ENCODE data around the gene DNAH2. TPM values are rescaled to one million over a fixed set of nuclear protein-coding genes. Genes with fewer than 3 reads are reported as not detected.

The DNAH2 gene
- total RNA-seq, 2 experiments from 2014 or later, result not detected

- H3K9me3 ChIP-seq (ENCODE audit: low read length), result no peaks in the 10 kb centered on the region
- BruUV-seq (replicated peaks), result no TSS peak
- POLR2A ChIA-PET, result interaction anchor here (0.9 kb wide), 1 partner anchor 25 kb away, joined by 3 read pairs; no protein-coding TSS in a partner anchor
- no peak overlapping the region for H3K4me2 ChIP-seq (ENCODE audit: low read length)
- H3K79me2 ChIP-seq (ENCODE audit: insufficient read depth, low read depth, low read length), result no peaks in the 10 kb centered on the region
- H3K36me3 ChIP-seq (ENCODE audit: insufficient read depth, low read length), result no peaks in the 10 kb centered on the region
- no peaks in the 10 kb centered on the region for H4K20me1 ChIP-seq (ENCODE audit: insufficient read depth, low read length)
- no peak for DNase-seq (ENCODE audit: low spot score)
- no peak overlapping the region for H2AFZ ChIP-seq (ENCODE audit: low read length)
- no peaks in the 10 kb centered on the region for H3K4me1 ChIP-seq (ENCODE audit: insufficient read depth, low read length, poor library complexity, severe bottlenecking)
- TF ChIP-seq EZH2phosphoT487 (IDR thresholded peaks at IDR 0.05; ENCODE audit: borderline replicate concordance, low read depth, low read length), result no peak
- TF ChIP-seq CTCF (conservative IDR thresholded peaks at IDR 0.05; ENCODE audit: low read length), result no peak
- H3K27ac ChIP-seq (ENCODE audit: low read depth, low read length, poor library complexity, severe bottlenecking), result no peak overlapping the region
- no peak overlapping the region for H3K4me3 ChIP-seq (ENCODE audit: low read depth, low read length, poor library complexity, severe bottlenecking)
- intact Hi-C loops (cut with micrococcal nuclease; ENCODE audit: unreplicated experiment), result no loop called here
- H3K9me2 ChIP-seq (ENCODE audit: insufficient read depth, low read length), result no peaks in the 10 kb centered on the region
- CTCF ChIA-PET (ENCODE audit: unreplicated experiment), result no interaction called here
Measured at GRCh38 chr17:7755095-7755890, 37.7 kb downstream of the DNAH2 start.

GRCh38 chr17:7756968-7757367 is 39.4 kb downstream of the DNAH2 start:
- CTCF ChIA-PET (ENCODE audit: unreplicated experiment), result no interaction called here
- no TSS peak for BruUV-seq (replicated peaks)

More at GRCh38 chr17:7756968-7757367, 39.4 kb downstream of the DNAH2 start:
- Histone ChIP-seq H3K4me2 (ENCODE audit: low read length) (no peak overlapping the region), H3K27ac (ENCODE audit: low read depth, low read length, poor library complexity, severe bottlenecking) (no peak overlapping the region), H3K9me2 (ENCODE audit: insufficient read depth, low read length) (no peaks in the 10 kb centered on the region), H2AFZ (ENCODE audit: low read length) (no peak overlapping the region), H3K79me2 (ENCODE audit: insufficient read depth, low read depth, low read length) (no peaks in the 10 kb centered on the region), H3K4me1 (ENCODE audit: insufficient read depth, low read length, poor library complexity, severe bottlenecking) (no peaks in the 10 kb centered on the region), H3K36me3 (ENCODE audit: insufficient read depth, low read length) (no peaks in the 10 kb centered on the region), H4K20me1 (ENCODE audit: insufficient read depth, low read length) (no peaks in the 10 kb centered on the region), H3K4me3 (ENCODE audit: low read depth, low read length, poor library complexity, severe bottlenecking) (no peak overlapping the region), H3K9me3 (ENCODE audit: low read length) (no peaks in the 10 kb centered on the region)
- DNase-seq (ENCODE audit: low spot score), result no peak
- POLR2A ChIA-PET, result no interaction called here
- no peak for TF ChIP-seq EZH2phosphoT487 (IDR thresholded peaks at IDR 0.05; ENCODE audit: borderline replicate concordance, low read depth, low read length)
- no peak for TF ChIP-seq CTCF (conservative IDR thresholded peaks at IDR 0.05; ENCODE audit: low read length)
- intact Hi-C loops (cut with micrococcal nuclease; ENCODE audit: unreplicated experiment), result no loop called here
